K562 (cell line): Measurements from ENCODE around the gene RARRES2. TPM values are rescaled to one million over a fixed set of nuclear protein-coding genes. Genes with fewer than 3 reads are reported as not detected.

Experiments used
- BDP1 ChIP-seq: IDR thresholded peaks from 3 replicates; pipeline ENCODE4 v1.6.1; 2011; ENCODE audit not compliant: insufficient read length, insufficient read depth
- CBFA2T2 ChIP-seq: fragments of 450-650 bp; conservative IDR thresholded peaks from 2 replicates; pipeline ENCODE4 v1.6.1; 2017; ENCODE audit warnings: mild to moderate bottlenecking
- CBX1 ChIP-seq: sonication (generic); IDR thresholded peaks from 2 replicates; pipeline ENCODE4 v1.6.1; 2016; ENCODE audit warnings: antibody characterized with exemption, low read depth, mild to moderate bottlenecking
- ETV5 ChIP-seq: sonication (generic); formaldehyde crosslinking; IDR thresholded peaks from 2 replicates; pipeline ENCODE4 v1.4.0; 2020; ENCODE audit warnings: low read depth, mild to moderate bottlenecking, missing genetic modification reagents
- GATAD2A ChIP-seq: fragments of 450-650 bp; IDR thresholded peaks from 2 replicates; pipeline ENCODE4 v1.6.1; 2017
- HDAC3 ChIP-seq: fragments of 450-650 bp; IDR thresholded peaks from 2 replicates; pipeline ENCODE4 v1.6.1; 2018; ENCODE audit warnings: borderline replicate concordance, mild to moderate bottlenecking, moderate library complexity; ENCODE audit not compliant: partially characterized antibody
- NFIC ChIP-seq: fragments of 450-650 bp; IDR thresholded peaks from 2 replicates; pipeline ENCODE4 v1.6.1; 2017; ENCODE audit warnings: mild to moderate bottlenecking, inconsistent platforms
- RUNX1 ChIP-seq: sonication (generic); IDR thresholded peaks from 2 replicates; pipeline ENCODE4 v1.6.1; 2016; ENCODE audit warnings: antibody characterized with exemption, low read depth
- SMAD3 ChIP-seq: fragments of 450-650 bp; formaldehyde crosslinking; conservative IDR thresholded peaks from 2 replicates; pipeline ENCODE4 v1.4.0; 2020; ENCODE audit warnings: mild to moderate bottlenecking
- SMARCA5 ChIP-seq: fragments of 450-650 bp; IDR thresholded peaks from 2 replicates; pipeline ENCODE4 v1.6.1; 2016
- SMARCC2 ChIP-seq: fragments of 450-650 bp; IDR thresholded peaks from 2 replicates; pipeline ENCODE4 v1.6.1; 2017; ENCODE audit warnings: antibody characterized with exemption, moderate library complexity, mild to moderate bottlenecking, low read depth
- SMARCE1 ChIP-seq: fragments of 450-650 bp; IDR thresholded peaks from 2 replicates; pipeline ENCODE4 v1.7.1; 2016; ENCODE audit warnings: mild to moderate bottlenecking
- ZNF224 ChIP-seq: sonication (generic); formaldehyde crosslinking; IDR thresholded peaks from 2 replicates; pipeline ENCODE4 v1.8.0; 2022; ENCODE audit warnings: mild to moderate bottlenecking, missing genetic modification reagents
- ZNF324 ChIP-seq: fragments of 250-450 bp; sonication (Bioruptor Pico); IDR thresholded peaks from 2 replicates; pipeline ENCODE4 v1.4.0; 2020; ENCODE audit warnings: mild to moderate bottlenecking
- ZNF584 ChIP-seq: fragments of 200-800 bp; sonication (Bioruptor generic); IDR thresholded peaks from 2 replicates; pipeline ENCODE4 v1.6.1; 2016; ENCODE audit warnings: low read depth, mild to moderate bottlenecking, missing genetic modification characterization, missing compliant biosample characterization
- polyA plus RNA-seq, 8 experiments: library from polyadenylated mRNA; depleted of rRNA in 4 of 8; stranded (reverse) in 5 of 8; unstranded in 3 of 8; fragments of >200 nt; fragmentation: Nextera tagmentation in 2 of 8; fragmentation: Illumina TruSeq in 1 of 8; extraction: Ambion mirVana in 2 of 8; extraction: Trizol in 1 of 8; gene quantifications; 2 replicates each; pipeline versions ENCODE4 v1.2.1 to v1.2.3, GENCODE V29; 2011 to 2014; ENCODE audit warnings: inconsistent platforms in 1 of 8, missing spikeins in 1 of 8
- total RNA-seq, 7 experiments: library from RNA; depleted of rRNA in 6 of 7; stranded (reverse); fragments of >200 nt in 6 of 7; fragmentation: Illumina TruSeq in 2 of 7; extraction: Trizol in 2 of 7; gene quantifications; 2 replicates each; pipeline versions ENCODE4 v1.2.1 to v1.2.3, GENCODE V29; 2011 to 2021; ENCODE audit warnings: low replicate concordance in 1 of 7
- TF ChIP-seq, protein P1 (sequence below), 2 experiments: fragments of 450-650 bp in 1 of 2; IDR thresholded peaks; 2 replicates each; pipeline ENCODE4 v1.6.1; 2011 to 2017; ENCODE audit warnings: low read depth in 2 of 2, antibody characterized with exemption in 1 of 2, borderline replicate concordance in 1 of 2, low read length in 1 of 2, mild to moderate bottlenecking in 1 of 2, mixed read lengths in 1 of 2; ENCODE audit not compliant: control insufficient read depth in 1 of 2
- TF ChIP-seq, protein P2 (sequence below): fragments of 450-650 bp; formaldehyde crosslinking; IDR thresholded peaks from 2 replicates; pipeline ENCODE4 v1.4.0; 2020; ENCODE audit warnings: mild to moderate bottlenecking, moderate library complexity
- TF ChIP-seq, protein P3 (sequence below): fragments of 250-450 bp; sonication (Bioruptor Pico); IDR thresholded peaks from 2 replicates; pipeline ENCODE4 v1.5.0; 2020; ENCODE audit warnings: mild to moderate bottlenecking
- TF ChIP-seq, protein P4 (sequence below): fragments of 450-650 bp; formaldehyde crosslinking; IDR thresholded peaks from 2 replicates; pipeline ENCODE4 v1.4.0; 2022; ENCODE audit warnings: mild to moderate bottlenecking, moderate library complexity

Gene RARRES2
- total and polyA plus RNA-seq, 9 of the 15 experiments (the other 6 are each of a cell fraction or from before 2014, with no cell fraction given), result 0.11 to 1.7 (median 0.23) TPM; not detected in 6

DNA sequence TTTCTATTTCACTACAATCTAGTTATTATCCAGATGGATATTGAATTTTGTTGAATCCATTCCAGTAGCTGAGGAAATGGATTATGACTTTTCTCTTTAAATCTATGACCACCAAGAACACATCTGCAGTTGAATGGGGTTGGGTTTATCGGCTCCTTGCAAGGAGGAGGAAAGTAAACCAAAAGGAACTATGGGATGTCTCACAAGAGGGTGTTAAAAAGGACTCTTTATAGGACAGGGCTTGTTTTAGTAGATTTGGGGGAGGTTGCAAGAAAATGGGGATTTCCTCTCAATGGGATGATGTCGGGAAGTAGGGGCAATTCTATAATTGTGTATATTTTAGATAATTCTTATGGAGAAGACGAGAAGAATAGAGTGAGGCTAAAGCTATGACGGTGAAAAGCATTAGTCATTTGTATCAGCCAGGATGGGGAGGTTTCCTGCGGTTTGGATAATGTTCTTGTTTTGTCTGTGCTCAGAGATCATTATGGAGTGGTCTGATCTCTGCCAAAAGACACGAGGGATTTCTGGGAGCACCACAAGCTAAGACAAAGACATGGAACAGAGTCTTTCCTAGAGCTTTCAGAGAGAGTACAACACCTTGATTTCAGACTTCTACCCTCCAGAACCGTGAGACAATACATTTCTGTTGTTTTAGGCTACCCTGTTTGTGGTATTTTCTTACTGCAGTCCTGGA, 23.5 kb downstream of the RARRES2 start (continued):
- TF ChIP-seq, protein P1, sequence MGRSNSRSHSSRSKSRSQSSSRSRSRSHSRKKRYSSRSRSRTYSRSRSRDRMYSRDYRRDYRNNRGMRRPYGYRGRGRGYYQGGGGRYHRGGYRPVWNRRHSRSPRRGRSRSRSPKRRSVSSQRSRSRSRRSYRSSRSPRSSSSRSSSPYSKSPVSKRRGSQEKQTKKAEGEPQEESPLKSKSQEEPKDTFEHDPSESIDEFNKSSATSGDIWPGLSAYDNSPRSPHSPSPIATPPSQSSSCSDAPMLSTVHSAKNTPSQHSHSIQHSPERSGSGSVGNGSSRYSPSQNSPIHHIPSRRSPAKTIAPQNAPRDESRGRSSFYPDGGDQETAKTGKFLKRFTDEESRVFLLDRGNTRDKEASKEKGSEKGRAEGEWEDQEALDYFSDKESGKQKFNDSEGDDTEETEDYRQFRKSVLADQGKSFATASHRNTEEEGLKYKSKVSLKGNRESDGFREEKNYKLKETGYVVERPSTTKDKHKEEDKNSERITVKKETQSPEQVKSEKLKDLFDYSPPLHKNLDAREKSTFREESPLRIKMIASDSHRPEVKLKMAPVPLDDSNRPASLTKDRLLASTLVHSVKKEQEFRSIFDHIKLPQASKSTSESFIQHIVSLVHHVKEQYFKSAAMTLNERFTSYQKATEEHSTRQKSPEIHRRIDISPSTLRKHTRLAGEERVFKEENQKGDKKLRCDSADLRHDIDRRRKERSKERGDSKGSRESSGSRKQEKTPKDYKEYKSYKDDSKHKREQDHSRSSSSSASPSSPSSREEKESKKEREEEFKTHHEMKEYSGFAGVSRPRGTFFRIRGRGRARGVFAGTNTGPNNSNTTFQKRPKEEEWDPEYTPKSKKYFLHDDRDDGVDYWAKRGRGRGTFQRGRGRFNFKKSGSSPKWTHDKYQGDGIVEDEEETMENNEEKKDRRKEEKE (IDR thresholded peaks at IDR 0.05; ENCODE audit: borderline replicate concordance in 1 of 2, control insufficient read depth in 1 of 2, low read depth in 2 of 2, low read length in 1 of 2), result no peak
- 0 out of 2 replicates have a peak, but pooled peaks have one; percentile 30 for TF ChIP-seq ETV5 (CRISPR knock-in tag)
- TF ChIP-seq SMARCE1, result peak; percentile 95
- 0 out of 2 replicates have a peak, but pooled peaks have one; percentile 43 for TF ChIP-seq CBX1
- no peak for TF ChIP-seq BDP1
- no peak for TF ChIP-seq ZNF324
- TF ChIP-seq RUNX1, result 0 out of 2 replicates have a peak, but pooled peaks have one; percentile 49
- TF ChIP-seq ZNF584 (CRISPR knock-in tag), result peak; percentile 64; the same call in 1 of the 2 replicates
- TF ChIP-seq GATAD2A, result peak; percentile 80; the same call in 1 of the 2 replicates
- TF ChIP-seq, protein P2, sequence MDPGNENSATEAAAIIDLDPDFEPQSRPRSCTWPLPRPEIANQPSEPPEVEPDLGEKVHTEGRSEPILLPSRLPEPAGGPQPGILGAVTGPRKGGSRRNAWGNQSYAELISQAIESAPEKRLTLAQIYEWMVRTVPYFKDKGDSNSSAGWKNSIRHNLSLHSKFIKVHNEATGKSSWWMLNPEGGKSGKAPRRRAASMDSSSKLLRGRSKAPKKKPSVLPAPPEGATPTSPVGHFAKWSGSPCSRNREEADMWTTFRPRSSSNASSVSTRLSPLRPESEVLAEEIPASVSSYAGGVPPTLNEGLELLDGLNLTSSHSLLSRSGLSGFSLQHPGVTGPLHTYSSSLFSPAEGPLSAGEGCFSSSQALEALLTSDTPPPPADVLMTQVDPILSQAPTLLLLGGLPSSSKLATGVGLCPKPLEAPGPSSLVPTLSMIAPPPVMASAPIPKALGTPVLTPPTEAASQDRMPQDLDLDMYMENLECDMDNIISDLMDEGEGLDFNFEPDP, result no peak
- peak; percentile 58; the same call in 1 of the 2 replicates for TF ChIP-seq SMAD3 (CRISPR knock-in tag)
- peak; percentile 95 for TF ChIP-seq HDAC3
- TF ChIP-seq, protein P3, sequence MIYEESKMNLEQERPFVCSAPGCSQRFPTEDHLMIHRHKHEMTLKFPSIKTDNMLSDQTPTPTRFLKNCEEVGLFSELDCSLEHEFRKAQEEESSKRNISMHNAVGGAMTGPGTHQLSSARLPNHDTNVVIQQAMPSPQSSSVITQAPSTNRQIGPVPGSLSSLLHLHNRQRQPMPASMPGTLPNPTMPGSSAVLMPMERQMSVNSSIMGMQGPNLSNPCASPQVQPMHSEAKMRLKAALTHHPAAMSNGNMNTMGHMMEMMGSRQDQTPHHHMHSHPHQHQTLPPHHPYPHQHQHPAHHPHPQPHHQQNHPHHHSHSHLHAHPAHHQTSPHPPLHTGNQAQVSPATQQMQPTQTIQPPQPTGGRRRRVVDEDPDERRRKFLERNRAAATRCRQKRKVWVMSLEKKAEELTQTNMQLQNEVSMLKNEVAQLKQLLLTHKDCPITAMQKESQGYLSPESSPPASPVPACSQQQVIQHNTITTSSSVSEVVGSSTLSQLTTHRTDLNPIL (CRISPR knock-in tag), result 0 out of 2 replicates have a peak, but pooled peaks have one; percentile 33
- TF ChIP-seq, protein P4, sequence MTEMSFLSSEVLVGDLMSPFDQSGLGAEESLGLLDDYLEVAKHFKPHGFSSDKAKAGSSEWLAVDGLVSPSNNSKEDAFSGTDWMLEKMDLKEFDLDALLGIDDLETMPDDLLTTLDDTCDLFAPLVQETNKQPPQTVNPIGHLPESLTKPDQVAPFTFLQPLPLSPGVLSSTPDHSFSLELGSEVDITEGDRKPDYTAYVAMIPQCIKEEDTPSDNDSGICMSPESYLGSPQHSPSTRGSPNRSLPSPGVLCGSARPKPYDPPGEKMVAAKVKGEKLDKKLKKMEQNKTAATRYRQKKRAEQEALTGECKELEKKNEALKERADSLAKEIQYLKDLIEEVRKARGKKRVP (CRISPR knock-in tag), result peak; percentile 11; the same call in 1 of the 2 replicates
- no peak for TF ChIP-seq ZNF224
- TF ChIP-seq SMARCC2, result peak; percentile 86; the same call in 1 of the 2 replicates
- TF ChIP-seq CBFA2T2, result peak; percentile 76
- peak; percentile 78 for TF ChIP-seq NFIC
- TF ChIP-seq SMARCA5, result peak; percentile 87
